GM12892 (cell line): Measurements from ENCODE around the gene CNGB1.

ENCODE experiments used
- POLR2A ChIP-seq: IDR thresholded peaks from 2 replicates; pipeline ENCODE4 v1.6.1; 2011; ENCODE audit warnings: low read depth, low read length, control low read depth
- TAF1 ChIP-seq: IDR thresholded peaks from 2 replicates; pipeline ENCODE4 v1.6.1; 2011; ENCODE audit warnings: low read depth, mild to moderate bottlenecking, control low read depth, low read length, borderline replicate concordance

DNA sequence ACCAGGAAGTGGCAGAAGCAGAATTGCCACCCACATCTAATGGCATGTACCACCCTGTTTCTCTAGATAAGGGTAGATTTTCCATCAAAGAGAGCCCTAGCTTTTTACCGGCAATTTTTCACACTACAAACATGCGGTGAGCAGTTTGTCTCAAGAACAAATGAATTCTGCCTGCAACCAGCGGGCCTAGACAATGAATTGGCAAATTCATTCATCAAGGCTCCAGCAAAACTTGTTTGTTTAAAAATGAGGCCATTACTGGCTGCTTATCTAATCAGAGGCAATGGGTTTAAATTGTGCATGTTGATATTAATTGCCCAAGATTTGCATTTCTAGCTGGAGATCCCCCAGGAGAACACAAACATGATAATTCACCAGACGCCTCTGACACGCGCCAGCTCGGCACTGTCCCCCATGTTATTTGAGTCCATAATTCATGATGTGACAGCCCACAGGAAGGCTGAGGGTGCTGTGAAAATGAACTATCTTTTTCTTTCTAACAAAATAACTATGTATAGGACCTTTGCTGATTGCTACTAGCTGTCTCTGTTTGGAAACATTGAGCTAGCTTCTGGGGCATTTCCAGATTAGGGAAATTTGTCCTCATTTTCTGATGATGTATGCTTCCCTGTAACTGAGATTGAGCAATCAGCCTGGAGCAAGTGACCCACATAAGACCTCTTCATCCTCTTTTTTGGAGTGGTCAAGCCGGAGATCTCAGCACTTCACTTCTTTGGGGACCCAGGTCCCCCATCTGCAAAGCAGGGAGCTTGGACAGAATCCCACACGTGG lies 80.8 kb downstream of the CNGB1 start:
- no peak for TF ChIP-seq TAF1
- TF ChIP-seq POLR2A: no peak
